NCI-H524 treated with DMSO at 0.1 percent for 48 hours (cell line): Measurements from ENCODE around the gene PTCD1.

Experiments used
- DNase-seq: peaks from one replicate; lab custom pipeline; 2025; lab: John Stamatoyannopoulos, UW

PTCD1 gene

DNA sequence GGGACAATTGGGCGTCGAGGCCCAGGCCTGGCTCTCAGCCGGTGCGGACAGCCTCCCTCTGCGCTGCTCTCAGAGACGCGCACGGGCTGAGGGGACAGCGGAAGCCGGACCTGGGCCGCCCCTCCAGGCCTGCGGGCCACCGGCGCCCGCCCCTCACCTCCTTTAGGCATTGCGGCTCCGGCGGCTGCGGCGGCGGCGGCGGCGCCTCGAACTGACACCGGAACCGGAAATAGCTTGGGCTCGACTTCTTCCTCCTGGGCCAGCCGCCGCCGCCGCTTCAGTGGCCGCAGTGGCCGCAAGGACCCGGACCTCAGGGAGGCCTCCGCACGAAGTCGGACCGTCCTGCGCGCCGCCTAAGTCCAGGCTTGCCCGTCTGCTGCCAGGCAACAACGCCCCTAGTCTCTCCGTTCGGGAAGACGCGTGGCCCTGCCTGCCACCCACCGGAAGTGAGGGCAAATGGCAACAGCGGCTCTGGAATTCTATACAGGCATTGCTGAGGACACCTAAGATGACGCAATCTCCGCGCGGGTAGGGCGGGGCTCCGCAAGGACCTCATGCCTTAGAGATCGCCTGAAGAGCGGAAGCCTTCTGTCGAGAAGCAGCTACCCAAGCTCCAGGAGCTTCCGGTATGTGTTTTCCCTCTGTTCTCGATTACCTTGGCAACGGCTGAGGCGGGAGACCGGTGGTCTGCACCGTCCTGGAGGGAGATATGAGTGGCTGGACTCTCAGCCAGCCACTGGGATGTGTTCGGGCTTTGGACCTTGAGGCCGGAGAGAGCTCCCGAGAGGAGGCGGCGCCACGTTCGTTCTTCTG lies 30.0 kb downstream of the PTCD1 start, which contains the start of the genes BUD31 and PDAP1:
TSS of gene BUD31 (plus strand) at position 591 of the 813 bp plus-strand sequence. CDS start 2,124 bp downstream, outside the sequence.
TSS of gene PDAP1 (minus strand) at position 219 of the 813 bp plus-strand sequence. CDS start at position 170, 49 bp downstream.
- DNase-seq = peak; percentile 85

DNA sequence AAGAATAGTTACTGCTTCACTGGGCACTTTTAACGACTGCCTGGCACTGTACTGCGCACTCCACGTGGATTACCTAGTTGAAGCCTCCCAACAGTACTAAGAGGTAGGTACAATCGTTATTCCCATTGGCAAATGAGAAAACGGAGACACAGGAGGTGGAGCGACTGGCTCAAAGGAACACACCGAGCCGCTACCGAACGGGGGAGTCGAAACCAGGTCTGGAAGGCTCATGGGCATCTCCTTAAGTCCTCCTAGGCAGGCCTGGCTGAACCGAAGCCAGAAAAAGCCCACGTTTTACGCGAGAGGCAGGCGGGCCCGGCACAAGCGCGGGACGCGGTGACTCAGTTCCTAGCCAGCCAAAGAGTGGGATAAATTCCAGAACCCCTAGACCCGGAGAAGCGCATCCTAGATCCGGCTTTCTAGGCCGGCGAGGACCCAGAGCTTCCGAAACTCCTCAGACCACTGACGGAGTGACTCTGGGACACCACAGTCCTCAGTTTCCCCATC lies 30.7 kb downstream of the PTCD1 start:
- no peak for DNase-seq

DNA sequence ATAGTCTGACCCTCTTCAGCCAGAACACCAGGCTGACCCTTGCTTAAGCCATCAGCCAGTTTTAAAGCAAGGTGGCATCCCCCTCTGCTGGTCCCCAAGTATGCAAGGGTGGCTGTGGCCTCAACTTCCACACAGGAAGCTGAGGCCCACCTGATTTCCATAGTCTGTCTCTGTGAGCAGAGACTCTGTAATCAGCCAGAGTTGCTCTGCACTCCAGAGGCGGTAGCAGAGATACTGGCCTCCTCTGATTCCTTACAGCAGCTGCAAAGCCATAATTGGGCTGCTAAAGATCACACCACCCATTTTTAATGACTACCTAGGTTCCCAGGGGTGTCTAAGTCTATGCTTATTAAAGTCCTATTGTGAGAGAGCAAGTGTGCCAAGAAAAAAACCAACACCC lies 32.0 kb downstream of the PTCD1 start:
- DNase-seq = no peak

DNA sequence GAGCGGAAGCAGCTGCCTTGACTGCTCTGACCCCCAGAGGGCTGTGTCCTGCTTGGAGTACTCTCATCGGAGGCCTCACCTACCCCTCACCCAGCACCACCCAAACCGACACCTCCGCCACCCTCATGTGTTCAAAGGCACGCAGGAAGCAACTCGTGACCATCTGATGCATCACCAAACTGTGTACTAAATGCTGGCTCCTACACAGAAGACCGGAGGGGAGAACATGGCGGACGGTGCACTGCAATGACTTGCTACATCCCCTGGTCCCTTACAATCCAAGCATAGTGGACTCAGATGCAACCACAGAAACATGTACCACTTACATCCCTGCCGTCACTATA lies 33.6 kb downstream of the PTCD1 start:
- DNase-seq = no peak

DNA sequence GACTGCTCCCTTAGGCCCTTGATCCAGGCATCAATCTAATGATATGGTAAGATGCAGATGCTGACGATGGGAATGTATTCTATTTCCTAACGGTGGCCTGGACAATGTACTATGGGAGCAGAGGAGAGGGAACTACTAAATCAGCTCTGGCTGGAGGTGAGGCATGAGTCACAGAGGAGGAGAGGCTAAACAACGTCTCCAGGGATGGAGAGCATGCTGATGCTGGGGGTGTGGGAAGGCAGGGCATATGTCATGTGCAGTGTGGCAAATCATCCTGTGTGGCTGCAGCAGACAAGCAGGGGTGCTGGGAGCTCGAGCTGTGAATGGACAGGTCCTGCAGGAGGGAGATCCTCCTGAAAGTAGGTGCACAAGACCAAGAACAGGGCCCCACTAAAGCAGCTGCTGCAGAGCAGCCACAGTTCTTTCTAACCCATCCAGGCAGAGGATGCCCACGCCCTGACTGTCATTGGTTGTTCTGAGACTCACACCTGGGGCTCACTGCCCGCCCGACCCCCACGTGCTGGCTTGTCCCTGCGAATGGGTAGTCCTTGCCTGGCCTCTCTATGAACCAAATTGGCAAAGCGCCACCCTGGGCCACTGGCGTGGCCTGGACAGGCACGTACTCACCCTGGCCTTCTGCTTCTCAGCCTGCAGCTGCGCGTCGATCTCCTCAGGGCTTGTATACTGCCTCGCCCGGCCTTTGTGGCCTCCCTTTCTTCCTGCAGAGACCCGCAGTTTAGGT lies 34.2 kb downstream of the PTCD1 start:
- DNase-seq = no peak

DNA sequence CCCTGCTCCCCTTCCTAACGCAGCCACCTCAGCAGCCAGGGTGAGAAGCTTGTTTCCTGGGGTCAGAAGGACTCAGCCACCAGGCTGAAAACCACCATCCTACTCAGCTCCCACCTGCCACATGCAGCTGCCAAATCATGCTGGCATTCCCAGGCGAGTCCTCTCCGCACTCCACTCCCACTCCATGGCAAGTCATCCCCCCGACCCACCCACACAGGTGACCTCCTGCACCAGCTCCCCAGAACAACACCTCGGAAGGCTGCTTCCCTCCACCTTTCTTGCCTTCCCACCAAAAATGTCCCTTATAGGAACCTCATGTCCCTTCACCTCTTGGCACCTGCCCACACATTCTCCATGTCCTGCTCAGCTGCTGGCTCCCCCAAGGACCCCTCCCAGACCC lies 34.8 kb downstream of the PTCD1 start:
- DNase-seq = no peak

DNA sequence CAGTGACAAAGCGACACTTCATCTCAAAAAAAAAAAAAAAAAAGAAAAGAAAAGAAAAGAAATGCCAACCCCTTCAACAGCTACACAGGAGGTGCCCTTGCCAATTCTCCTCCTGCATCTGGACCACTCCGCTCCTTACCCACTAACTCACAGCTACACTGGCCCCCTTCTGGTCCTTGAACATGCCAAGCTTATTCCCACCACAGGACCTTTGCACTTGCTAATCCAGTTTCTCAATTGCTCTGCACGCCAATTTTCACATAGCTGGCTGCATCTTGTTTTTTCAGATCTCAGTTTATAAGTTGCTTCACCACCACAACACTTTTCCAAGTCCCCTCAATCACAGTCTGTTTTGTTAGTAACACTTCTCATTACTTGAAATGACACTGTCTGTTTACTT lies 35.7 kb downstream of the PTCD1 start:
- DNase-seq = no peak

DNA sequence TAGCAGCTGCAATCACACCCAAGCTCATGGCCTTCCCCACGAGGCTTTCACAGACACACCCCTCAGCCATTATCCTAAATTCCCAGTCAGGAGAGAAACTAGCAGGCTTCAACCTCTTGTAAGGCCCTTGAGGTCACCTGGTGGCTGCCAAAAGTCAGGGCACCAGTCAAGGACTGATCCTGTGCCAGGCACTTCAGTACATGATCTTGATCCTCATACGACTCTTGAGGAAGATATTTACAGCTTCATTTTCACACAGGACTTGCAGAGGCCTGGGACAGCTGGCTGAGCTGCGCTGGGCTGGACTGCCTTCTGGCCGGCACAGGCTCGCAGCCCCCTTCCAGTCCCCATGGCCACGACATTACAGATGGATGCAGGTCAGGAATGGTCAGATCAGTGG lies 39.0 kb downstream of the PTCD1 start:
- no peak for DNase-seq

DNA sequence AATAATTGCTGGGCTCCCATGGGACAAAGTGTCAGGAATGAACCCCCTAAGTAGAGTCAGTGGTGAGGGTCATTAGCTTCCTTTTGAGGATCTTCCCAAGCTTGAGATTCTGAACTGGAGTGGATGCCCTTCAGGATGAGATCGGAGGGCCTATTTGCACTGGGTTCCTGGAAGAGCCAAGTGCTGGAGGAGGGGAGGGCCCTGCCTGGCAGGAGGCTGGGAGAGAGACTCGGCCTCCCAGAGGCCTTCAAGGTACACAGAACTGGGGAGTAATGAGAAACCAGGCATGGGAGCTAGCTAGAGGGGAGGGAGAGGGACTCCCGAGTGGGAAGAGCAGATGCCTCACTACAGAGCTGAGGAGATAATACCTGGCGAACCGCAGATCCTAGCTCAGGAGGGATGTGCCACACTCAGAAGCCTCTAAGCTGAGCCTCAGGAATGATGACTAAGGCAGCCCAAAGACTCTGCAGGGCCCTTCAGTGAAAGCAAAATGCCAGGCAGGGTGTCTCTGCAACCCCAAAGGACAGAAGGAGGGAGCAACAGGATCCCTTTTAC lies 39.6 kb downstream of the PTCD1 start:
- no peak for DNase-seq

DNA sequence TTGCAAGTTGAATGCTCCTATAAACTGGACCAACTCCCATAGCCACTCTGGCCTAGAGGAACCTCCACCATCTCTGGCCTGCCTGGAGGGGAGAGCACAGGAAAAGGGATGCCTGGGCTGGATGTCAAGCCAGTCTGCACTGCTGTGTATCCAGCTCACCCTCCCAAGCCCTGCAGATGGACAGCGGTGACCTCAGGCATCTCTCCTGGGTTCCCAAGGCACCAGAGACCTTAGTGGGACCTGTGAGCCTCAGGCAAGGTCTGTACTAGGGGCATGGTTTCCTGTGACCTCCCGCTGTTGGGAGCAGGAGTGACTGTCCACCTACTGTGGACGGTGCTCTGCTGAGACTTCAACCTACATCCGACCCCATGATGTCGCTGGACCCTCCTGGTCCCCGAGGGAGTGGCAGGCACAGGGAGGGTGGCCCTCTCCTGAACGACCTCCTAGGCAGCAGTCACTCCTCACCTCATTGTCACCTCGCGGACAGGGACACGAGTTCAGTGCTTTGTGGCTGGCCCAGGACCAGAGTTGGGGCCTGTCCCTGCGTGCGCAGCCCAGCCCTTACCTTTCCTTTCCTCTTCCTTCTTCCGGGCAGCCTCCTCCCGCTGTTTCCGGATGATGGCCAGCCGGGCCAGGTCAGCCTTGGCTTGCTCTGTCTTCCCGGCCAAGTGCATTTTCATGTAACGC lies 41.2 kb downstream of the PTCD1 start:
- no peak for DNase-seq

DNA sequence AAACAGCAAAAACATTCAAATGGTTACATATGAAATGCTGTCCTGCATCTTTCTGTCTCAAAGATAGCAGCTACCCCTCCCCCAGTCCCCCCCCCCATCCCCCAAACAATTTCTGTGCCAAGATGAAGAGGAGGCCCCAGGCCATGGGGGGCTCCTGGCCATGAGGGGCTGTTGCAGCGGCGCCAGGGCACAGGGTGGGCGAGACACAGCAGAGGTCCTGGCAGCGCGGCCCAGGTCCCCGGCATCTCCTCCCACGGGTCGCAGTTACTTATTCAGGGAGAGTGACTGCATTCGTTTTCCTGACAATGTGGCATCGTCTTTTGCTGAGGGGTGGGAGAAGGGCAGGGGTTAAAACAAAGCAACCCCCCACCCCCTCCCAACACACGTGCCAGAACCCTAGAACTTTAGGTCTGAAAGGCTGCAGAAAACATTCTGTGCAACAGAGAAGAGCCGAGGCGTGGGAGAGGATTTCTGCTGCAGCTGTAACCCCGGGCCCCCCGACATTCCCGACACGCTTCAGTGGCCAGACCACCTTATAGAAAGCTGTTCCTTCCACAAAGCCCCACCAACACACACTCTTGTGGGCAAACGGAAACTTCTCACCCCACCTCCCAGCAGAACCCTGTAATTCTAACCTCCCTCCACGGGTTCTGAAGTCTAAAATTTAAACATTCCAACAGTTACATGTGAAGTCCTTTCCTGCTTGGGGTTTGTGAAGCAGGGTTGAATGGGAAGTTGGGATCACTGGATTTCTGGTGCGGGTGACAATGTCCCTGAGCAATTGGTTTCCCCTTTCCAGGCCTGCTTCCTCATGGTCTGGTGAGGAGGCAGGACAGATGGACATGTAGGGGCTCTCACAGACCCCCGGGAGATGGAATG lies 41.9 kb downstream of the PTCD1 start:
- no peak for DNase-seq

DNA sequence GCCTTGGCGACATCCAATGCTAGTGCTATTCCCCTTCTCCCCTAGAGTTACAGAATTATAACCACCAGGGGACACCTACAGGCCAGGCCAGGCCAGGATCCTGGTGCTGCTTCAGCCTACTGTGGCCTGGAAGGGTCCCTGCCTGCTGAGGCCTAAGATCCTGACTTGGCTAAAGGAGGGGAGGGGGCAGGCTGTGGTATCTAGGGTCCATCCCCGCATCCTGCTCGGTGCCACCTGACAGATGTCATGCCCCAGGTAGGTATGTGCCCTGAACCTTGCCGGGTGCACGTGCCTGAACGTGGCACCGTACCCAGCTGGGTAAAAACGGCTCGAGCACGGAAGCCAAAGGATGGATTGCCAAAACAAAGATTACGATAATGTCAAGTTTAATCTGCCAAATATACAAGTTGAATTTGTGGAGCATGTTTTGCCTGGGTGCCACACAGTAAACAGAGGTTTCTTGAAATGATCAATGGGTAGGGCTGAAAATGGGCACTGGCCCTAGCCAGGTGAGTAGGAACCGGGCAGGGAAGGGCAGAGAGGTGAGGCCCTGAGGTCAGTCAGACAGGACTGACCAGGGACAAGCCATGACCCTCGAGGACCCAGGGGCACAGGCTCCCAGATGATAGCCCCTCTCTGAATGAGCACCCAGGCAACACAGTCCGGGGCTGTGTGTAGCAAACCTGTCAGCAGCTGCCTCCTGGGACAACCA lies 42.8 kb downstream of the PTCD1 start:
- DNase-seq = no peak

DNA sequence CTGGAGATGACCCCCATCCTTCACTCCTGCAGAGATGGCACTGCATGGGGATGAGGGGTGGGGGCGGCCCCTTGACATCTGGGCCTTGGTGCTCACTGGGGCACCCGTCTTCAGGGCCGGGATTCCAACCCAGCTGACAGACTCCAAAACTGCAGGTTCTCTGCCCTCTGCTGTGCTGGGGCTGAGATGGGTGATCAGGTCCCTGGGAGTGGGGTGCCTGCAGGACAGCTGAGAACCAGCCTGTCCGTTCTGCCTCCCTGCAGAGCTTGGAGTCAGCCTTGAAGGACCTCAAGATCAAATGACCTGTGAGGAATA lies 44.5 kb downstream of the PTCD1 start:
- no peak for DNase-seq

DNA sequence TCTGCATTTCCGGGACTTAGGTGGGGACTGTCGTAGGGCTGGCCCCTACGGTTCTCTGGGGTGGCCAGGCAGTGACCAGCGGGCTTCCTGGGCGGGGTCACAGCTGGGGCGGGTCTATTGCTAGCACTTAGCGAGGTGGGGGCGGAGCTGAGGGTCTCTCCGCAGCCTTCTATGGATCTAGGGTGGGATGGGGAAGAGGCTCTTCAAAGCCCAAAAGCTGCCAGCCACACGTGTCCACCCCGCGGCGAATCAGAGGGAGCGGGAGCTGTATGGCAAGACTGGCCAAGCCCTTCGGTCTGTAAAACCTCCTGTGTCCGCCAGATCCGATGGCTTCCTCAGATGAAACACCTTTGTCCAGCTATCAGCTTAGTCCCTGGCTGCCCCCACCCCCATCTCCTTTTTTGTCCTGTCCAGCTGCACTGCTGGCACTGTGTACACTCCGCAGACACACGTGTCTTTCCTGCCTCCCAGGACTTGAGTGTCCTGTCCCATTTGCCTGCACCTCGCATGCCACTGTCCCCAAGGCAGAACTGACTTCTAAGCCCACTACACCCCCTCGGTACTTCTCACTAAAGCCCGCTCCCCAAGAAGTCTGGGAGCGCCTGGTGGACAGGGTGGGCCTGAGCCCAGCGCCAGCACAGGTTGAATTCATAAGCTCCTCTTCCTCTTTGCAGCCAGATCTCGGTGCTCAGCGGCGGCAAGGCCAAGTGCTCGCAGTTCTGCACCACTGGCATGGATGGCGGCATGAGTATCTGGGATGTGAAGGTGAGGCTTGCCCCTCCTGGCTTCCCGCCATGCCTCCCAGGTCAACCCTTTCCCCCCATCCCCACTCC lies 45.0 kb downstream of the PTCD1 start:
- no peak for DNase-seq

DNA sequence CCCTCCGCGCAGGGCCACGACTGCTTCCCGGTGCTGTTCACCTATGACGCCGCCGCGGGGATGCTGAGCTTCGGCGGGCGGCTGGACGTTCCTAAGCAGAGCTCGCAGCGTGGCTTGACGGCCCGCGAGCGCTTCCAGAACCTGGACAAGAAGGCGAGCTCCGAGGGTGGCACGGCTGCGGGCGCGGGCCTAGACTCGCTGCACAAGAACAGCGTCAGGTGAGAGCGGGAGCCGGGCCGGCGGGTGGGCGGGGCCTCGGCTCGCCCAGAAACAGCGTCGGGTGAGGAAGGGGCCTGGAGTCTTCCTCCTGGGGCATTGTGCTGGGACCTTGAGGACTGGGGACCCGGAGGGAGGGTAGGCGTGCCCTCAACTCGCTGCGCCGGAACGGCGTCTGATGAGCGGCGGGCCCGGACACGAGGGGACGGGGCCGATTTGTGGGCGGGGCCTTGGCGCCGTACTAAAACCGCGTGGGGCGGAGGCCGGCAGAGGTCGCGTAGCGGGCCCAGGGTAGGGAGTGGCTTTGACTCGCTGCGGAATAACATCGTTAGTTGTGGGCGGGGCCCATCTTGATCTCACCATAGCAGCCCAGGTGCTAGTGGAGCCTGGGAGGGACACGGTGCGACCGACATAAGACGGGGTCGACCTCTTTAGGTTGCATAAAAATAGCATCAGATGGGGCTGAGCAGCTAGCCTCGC lies 45.8 kb downstream of the PTCD1 start:
- peak; percentile 37 for DNase-seq

DNA sequence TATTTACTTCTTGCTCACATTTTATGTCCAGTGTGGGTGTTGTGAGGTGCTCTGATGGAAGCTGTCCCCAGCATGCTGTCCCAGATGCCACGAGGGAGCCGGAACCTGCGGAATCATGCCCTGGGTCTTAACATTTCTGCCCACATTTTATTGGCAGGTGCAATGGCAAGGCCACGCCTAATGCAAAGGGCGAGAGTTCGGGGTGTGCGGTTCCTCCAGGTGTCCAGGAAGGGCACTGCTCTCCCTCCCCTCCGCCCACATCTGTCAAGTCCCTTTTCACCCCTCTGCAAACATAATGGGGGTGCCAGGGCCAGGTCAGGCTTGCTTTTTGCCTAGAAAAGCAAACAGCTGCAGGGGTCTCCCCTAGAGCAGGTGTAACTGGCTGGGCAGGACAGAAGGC lies 46.6 kb downstream of the PTCD1 start:
- no peak for DNase-seq

DNA sequence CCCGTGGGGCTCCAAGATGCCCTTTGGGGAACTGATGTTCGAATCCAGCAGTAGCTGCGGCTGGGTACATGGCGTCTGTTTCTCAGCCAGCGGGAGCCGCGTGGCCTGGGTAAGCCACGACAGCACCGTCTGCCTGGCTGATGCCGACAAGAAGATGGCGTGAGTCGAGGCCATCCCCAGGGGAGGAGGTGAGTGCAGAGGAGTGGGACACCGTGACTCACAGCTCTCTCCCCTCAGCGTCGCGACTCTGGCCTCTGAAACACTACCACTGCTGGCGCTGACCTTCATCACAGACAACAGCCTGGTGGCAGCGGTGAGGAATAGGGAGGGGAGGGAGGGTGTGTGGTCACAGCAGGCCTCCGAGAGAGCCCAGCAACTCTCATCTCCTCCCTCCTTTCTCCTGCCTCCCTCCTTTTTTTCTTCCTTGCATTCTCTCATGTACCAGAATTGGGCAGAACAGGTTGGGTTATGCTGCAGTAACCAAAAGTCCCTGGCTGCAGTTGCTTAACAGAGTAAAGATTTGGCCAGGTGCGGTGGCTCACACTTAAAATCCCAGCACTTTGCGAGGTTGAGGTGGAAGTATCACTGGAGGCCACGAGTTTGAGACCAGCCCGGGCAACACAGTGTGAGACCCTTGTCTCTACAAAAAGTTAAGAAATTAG lies 47.5 kb downstream of the PTCD1 start:
- DNase-seq = no peak

DNA sequence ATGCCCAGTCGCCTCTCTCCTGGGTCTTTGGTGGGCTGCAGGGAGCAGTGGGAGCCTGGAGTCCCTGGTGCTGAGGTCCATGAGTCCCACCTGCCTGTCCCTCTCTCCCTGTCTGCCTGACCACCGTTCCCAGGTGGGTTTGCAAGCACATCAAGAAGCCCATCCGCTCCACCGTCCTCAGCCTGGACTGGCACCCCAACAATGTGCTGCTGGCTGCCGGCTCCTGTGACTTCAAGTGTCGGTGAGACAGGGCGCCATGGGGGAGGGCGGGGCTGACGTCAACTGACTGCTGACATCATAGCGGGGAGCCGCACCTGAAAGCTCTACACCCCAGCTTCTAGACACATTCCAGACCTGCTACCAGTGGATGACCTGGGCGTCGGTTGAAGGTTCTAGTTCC lies 48.8 kb downstream of the PTCD1 start:
- no peak for DNase-seq

DNA sequence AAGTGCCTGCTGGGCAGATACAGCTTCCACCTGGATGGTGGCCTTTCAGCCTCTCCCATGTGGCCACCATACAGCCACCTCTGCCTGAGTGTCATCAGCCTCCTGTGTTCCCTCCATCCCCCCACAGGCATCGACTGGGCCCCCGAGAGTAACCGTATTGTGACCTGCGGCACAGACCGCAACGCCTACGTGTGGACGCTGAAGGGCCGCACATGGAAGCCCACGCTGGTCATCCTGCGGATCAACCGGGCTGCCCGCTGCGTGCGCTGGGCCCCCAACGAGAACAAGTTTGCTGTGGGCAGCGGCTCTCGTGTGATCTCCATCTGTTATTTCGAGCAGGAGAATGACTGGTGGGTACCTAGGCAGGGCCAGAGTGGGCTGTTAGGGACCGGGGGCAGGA lies 50.7 kb downstream of the PTCD1 start:
- DNase-seq = no peak
